Sigmoid colon (tissue), 7 donors: ENCODE results near the gene PRKD1. TPM values are rescaled to one million over a fixed set of nuclear protein-coding genes. Genes with fewer than 3 reads are reported as not detected.

ENCODE experiments used
- DNase-seq: peaks from one replicate; pipeline ENCODE4 v3.0.0-alpha.2; 2019
- H3K27ac ChIP-seq, 4 donors: fragments of 200-600 bp; sonication (generic); one replicate each; pipeline ENCODE4 v1.5.1; 2016 to 2019; ENCODE audit warnings: mild to moderate bottlenecking in 1 of 4
- H3K27me3 ChIP-seq, 3 donors: fragments of 200-600 bp; sonication (generic); one replicate each; pipeline ENCODE4 v1.5.1; 2019; ENCODE audit warnings: mild to moderate bottlenecking in 1 of 3
- H3K36me3 ChIP-seq, 4 donors: fragments of 200-600 bp; sonication (generic); one replicate each; pipeline ENCODE4 v1.5.1; 2016 to 2019
- H3K4me1 ChIP-seq, 4 donors: fragments of 200-600 bp; sonication (generic); one replicate each; pipeline ENCODE4 v1.5.1; 2017 to 2019
- H3K4me3 ChIP-seq, 4 donors: fragments of 200-600 bp; sonication (generic); one replicate each; pipeline ENCODE4 v1.5.1; 2017 to 2019; ENCODE audit warnings: mild to moderate bottlenecking in 2 of 4, moderate library complexity in 1 of 4
- H3K9me3 ChIP-seq, 4 donors: fragments of 200-600 bp in 3 of 4; sonication (generic) in 3 of 4; one replicate each; pipeline versions ENCODE4 v1.5.1 to v1.6.1; 2013 to 2019
- EP300 ChIP-seq, 4 donors: sonication (generic); formaldehyde crosslinking; IDR thresholded peaks; one replicate each; pipeline ENCODE4 v1.6.1; 2017; ENCODE audit warnings: antibody characterized with exemption in 4 of 4
- POLR2A ChIP-seq, 2 donors: fragments of 450-650 bp; IDR thresholded peaks; one replicate each; pipeline ENCODE4 v1.6.1; 2016; ENCODE audit warnings: antibody characterized with exemption in 2 of 2, mild to moderate bottlenecking in 2 of 2, moderate library complexity in 2 of 2
- POLR2AphosphoS5 ChIP-seq, 4 donors: sonication (generic); formaldehyde crosslinking; IDR thresholded peaks; one replicate each; pipeline ENCODE4 v1.6.1; 2017; ENCODE audit warnings: antibody characterized with exemption in 4 of 4
- WGBS, 2 donors: extraction: QIAGEN DNeasy Blood & Tissue Kit; methylation state at CpG; one replicate each; pipeline ENCODE4 v1.1.7; 2013; 5-methylcytosine and 5-hydroxymethylcytosine counted together
- intact Hi-C: fragments of 100-400 bp; cut with DNase I; formaldehyde crosslinking; loops from one replicate; pipeline ENCODE4 v1.15.1; 2023
- polyA plus RNA-seq, 3 donors: library from polyadenylated mRNA; stranded (reverse); fragments of 200-250 nt; gene quantifications; one replicate each; pipeline ENCODE4 v1.2.3, GENCODE V29; 2013
- total RNA-seq, 4 donors: library from RNA; depleted of rRNA; stranded (reverse); fragments of >200 nt; gene quantifications; one replicate each; pipeline ENCODE4 v1.1.0, GENCODE V29; 2016
- TF ChIP-seq, protein P1 (sequence below), 4 experiments: fragments of 450-650 bp in 3 of 4; fragments of 200-600 bp in 1 of 4; IDR thresholded peaks; one replicate each; pipeline ENCODE4 v1.5.1; 2016 to 2019; ENCODE audit warnings: antibody characterized with exemption in 4 of 4, mild to moderate bottlenecking in 3 of 4, moderate library complexity in 2 of 4
- donor health status: healthy with polysubstance abuse.
- donor health status: Bipolar disorder and iron deficiency.
- donor health status: healthy.

PRKD1 gene
- total and polyA plus RNA-seq, 7 donors: 0.46 to 27.1 (median 14.5) TPM

DNA sequence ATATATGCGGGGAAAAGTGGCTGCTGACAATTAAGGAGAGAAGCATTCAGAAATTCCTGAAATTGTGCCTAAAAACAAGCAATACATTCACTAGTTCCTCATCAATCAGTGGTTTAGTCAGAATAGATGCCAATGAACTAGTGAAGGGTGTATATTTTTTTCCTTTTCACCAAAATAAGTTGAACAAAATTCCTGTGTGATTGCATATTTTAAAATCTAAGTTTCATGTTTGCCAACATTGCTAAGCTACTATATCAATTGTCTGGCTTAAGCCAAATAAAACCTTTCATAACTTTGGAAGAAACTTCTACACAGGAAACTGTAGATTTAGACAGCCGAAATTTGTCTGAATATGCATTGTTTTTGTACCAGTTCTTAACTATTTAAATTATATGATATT is 8.7 kb downstream of the PRKD1 start:
- no peak for TF ChIP-seq EP300 (IDR thresholded peaks at IDR 0.05)
- TF ChIP-seq POLR2A (IDR thresholded peaks at IDR 0.05): no peak
- TF ChIP-seq POLR2AphosphoS5 (IDR thresholded peaks at IDR 0.05): no peak
- H3K36me3 ChIP-seq: no peaks in the 10 kb centered on the region
- peaks cover 0 to 8% (median 0%) of the 10 kb centered on the region in 4 donors for H3K4me1 ChIP-seq
- no peak for DNase-seq
- no peaks in the 10 kb centered on the region for H3K9me3 ChIP-seq
- intact Hi-C loops: no loop called here
- no peaks in the 10 kb centered on the region for H3K27me3 ChIP-seq
- 85 to 89% methylated on average over 2 of the region's 2 CpGs for WGBS, 2 donors
- H3K4me3 ChIP-seq: no peak overlapping the region
- no peak overlapping the region for H3K27ac ChIP-seq

DNA sequence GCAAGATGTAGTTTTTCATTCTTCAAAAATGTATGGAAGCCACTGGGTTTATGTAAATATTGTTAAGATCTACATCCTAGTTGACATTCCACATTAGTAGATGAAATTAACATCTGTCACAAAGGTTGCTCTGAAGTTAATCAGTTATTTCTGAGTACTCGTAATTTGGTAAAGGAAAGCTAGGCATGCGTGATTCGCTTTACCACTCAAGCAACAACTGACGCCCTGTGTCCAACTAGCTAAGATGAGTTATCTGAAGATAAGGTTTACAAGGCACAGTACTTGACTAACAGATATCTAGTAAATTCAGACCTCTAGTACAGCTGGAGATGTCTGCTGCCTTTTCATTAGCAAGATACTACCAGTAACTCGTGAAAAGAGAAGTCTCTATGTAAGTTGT is 14.1 kb downstream of the PRKD1 start:
- intact Hi-C loops: no loop called here
- no peak for DNase-seq

DNA sequence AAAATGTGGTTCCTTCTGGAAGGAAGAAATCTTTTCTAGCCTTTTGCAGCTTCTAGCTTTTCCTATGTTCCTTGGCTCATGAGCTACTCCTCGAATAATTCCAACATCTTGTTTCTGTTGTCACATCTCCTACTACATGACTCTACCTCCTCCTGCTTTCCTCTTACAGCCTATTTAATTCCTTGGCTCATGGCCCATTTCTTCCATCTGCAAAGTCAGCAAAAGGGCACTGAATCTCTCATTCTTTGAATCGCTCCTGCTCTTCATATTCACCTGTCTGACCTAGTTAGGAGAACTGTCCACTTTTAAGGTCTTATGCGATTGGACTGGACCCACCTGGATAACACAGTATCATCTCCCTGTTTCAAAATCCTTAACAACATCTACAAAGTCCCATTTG is 15.8 kb downstream of the PRKD1 start:
- H3K4me3 ChIP-seq: no peak overlapping the region
- no peaks in the 10 kb centered on the region for H3K36me3 ChIP-seq
- no peak for DNase-seq
- WGBS, 2 donors: 75 to 86% methylated on average over 3 of the region's 3 CpGs
- intact Hi-C loops: no loop called here
- H3K9me3 ChIP-seq: no peaks in the 10 kb centered on the region
- peaks cover 0 to 6% (median 2%) of the 10 kb centered on the region in 4 donors for H3K4me1 ChIP-seq
- H3K27me3 ChIP-seq: no peaks in the 10 kb centered on the region
- TF ChIP-seq POLR2AphosphoS5 (IDR thresholded peaks at IDR 0.05) (no peak), POLR2A (IDR thresholded peaks at IDR 0.05) (no peak), EP300 (IDR thresholded peaks at IDR 0.05) (no peak)
- TF ChIP-seq, protein P1, sequence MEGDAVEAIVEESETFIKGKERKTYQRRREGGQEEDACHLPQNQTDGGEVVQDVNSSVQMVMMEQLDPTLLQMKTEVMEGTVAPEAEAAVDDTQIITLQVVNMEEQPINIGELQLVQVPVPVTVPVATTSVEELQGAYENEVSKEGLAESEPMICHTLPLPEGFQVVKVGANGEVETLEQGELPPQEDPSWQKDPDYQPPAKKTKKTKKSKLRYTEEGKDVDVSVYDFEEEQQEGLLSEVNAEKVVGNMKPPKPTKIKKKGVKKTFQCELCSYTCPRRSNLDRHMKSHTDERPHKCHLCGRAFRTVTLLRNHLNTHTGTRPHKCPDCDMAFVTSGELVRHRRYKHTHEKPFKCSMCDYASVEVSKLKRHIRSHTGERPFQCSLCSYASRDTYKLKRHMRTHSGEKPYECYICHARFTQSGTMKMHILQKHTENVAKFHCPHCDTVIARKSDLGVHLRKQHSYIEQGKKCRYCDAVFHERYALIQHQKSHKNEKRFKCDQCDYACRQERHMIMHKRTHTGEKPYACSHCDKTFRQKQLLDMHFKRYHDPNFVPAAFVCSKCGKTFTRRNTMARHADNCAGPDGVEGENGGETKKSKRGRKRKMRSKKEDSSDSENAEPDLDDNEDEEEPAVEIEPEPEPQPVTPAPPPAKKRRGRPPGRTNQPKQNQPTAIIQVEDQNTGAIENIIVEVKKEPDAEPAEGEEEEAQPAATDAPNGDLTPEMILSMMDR (IDR thresholded peaks at IDR 0.05): no peak
- H3K27ac ChIP-seq: no peak overlapping the region

More for the DNA sequence above, 14.1 kb downstream of the PRKD1 start:
- WGBS, 2 donors: 13 to 67% methylated on average over 5 of the region's 5 CpGs
- Histone ChIP-seq H3K9me3 (no peaks in the 10 kb centered on the region), H3K27me3 (no peaks in the 10 kb centered on the region), H3K4me3 (no peak overlapping the region), H3K4me1 (no peaks in the 10 kb centered on the region), H3K36me3 (no peaks in the 10 kb centered on the region), H3K27ac (no peak overlapping the region)
- TF ChIP-seq, protein P1 (IDR thresholded peaks at IDR 0.05): no peak
- TF ChIP-seq POLR2AphosphoS5 (IDR thresholded peaks at IDR 0.05) (no peak), POLR2A (IDR thresholded peaks at IDR 0.05) (no peak), EP300 (IDR thresholded peaks at IDR 0.05) (no peak)

DNA sequence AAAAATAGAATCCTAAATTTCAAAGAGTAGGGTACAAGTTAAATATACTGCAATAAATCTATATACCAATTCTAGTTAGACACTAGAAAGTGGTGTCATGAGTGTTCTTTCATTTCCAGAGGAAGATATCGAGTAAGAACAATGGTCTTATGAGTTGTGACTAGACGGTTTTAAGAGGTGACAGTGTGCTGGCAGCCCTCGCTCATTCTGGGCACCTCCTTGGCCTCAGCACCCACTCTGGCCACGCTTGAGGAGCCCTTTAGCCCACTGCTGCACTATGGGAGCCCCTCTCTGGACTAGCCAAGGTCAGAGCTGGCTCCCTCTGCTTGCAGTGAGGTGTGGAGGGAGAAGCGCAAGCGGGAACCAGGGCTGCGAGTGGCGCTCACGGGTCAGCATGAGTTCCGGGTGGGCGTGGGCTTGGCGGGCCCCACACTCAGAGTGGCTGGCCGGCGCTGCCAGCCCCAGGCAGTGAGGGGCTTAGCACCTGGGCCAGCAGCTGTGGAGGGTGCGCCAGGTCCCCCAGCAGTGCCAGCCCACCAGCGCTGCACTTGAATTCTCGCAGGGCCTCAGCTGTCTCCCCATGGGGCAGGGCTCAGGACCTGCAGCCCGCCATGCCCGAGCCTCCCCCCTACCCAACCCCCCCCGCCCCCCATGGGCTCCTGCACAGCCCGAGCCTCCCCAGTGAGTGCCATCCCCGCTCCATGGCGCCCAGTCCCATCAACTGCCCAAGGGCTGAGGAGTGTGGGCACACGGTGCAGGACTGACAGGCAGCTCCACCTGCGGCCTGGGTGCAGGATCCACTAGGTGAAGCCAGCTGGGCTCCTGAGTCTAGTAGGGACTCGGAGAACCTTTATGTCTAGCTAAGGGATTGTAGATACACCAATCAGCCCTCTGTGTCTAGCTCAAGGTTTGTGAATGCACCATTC is 18.7 kb downstream of the PRKD1 start:
- peaks cover 0 to 14% (median 10%) of the 10 kb centered on the region in 4 donors for H3K4me1 ChIP-seq
- no peaks in the 10 kb centered on the region for H3K9me3 ChIP-seq
- no peaks in the 10 kb centered on the region for H3K36me3 ChIP-seq
- 93 to 96% methylated on average over 26 of the region's 26 CpGs for WGBS, 2 donors
- H3K4me3 ChIP-seq: no peak overlapping the region
- H3K27ac ChIP-seq: no peak overlapping the region
- intact Hi-C loops: no loop called here
- DNase-seq: no peak
- no peak for TF ChIP-seq EP300 (IDR thresholded peaks at IDR 0.05)
- TF ChIP-seq, protein P1 (IDR thresholded peaks at IDR 0.05): no peak
- TF ChIP-seq POLR2AphosphoS5 (IDR thresholded peaks at IDR 0.05): no peak
- TF ChIP-seq POLR2A (IDR thresholded peaks at IDR 0.05): no peak
- H3K27me3 ChIP-seq: no peaks in the 10 kb centered on the region

DNA sequence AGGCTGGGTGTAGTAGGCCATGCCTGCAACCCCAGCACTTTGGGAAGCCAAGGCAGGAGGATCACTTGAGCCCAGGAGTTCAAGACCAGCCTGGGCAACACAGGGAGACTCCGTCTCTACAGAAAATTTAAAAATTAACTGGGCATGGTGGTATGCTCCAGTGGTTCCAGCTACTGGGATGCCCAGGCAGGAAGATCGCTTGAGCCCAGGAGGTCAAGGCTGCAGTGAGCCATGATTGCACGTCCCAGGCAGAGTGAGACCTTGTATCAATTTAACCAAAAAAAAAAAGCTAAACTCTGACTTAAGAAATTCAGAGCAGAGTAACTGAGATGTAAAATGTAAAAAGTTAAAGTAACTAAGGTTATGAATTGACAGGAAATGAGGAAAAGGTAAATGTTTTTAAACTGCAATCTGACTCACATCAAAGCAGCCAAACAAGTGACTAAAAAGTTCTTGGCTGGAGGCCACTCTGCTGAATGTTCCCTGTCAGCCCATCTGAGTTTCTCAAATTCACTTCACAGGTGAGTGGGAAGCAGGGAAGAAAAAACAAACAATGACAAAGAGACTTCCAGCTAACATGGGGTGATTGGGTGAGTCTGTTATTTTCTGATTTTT is 21.3 kb downstream of the PRKD1 start:
- no peak for DNase-seq
- H3K27me3 ChIP-seq: no peaks in the 10 kb centered on the region
- WGBS, 2 donors: 26 to 74% methylated on average over 3 of the region's 3 CpGs
- no peak overlapping the region for H3K27ac ChIP-seq
- H3K4me1 ChIP-seq: peaks cover 0 to 16% (median 13%) of the 10 kb centered on the region in 4 donors
- H3K9me3 ChIP-seq: no peaks in the 10 kb centered on the region
- no peak overlapping the region for H3K4me3 ChIP-seq
- intact Hi-C loops: no loop called here
- H3K36me3 ChIP-seq: no peaks in the 10 kb centered on the region
- TF ChIP-seq POLR2A (IDR thresholded peaks at IDR 0.05) (no peak), POLR2AphosphoS5 (IDR thresholded peaks at IDR 0.05) (no peak), EP300 (IDR thresholded peaks at IDR 0.05) (no peak)
- TF ChIP-seq, protein P1 (IDR thresholded peaks at IDR 0.05): no peak
